Loucy (cell line): Measurements from ENCODE around the gene FNTB.

Experiments
- EZH2phosphoT487 ChIP-seq: fragments of 200-600 bp; IDR thresholded peaks from 2 replicates; pipeline ENCODE4 v1.6.1; 2018; ENCODE audit warnings: antibody characterized with exemption, mild to moderate bottlenecking, moderate library complexity, borderline replicate concordance
- TF ChIP-seq, protein P1 (sequence below): fragments of 200-600 bp; sonication (generic); conservative IDR thresholded peaks from 2 replicates; pipeline ENCODE4 v1.5.1; 2014; ENCODE audit warnings: mild to moderate bottlenecking, antibody characterized with exemption, low read length

DNA sequence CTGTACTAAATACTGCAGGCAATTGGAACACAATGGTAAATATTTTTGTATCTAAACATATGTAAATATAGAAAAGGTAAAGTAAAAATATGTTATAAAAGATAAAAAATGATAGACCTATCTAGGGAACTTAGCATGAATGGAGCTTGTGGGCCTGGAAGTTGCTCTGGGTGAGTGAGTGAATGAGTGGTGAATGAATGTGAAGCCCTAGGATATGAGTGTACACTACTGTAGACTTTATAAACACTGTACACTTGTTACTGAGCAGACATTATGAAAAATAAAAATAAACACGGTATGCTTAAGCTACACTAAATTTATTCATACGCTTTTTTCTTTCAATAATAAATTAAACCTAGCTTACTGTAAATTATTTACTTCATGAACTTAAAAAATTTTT lies 7.8 kb downstream of the FNTB start:
- TF ChIP-seq, protein P1, sequence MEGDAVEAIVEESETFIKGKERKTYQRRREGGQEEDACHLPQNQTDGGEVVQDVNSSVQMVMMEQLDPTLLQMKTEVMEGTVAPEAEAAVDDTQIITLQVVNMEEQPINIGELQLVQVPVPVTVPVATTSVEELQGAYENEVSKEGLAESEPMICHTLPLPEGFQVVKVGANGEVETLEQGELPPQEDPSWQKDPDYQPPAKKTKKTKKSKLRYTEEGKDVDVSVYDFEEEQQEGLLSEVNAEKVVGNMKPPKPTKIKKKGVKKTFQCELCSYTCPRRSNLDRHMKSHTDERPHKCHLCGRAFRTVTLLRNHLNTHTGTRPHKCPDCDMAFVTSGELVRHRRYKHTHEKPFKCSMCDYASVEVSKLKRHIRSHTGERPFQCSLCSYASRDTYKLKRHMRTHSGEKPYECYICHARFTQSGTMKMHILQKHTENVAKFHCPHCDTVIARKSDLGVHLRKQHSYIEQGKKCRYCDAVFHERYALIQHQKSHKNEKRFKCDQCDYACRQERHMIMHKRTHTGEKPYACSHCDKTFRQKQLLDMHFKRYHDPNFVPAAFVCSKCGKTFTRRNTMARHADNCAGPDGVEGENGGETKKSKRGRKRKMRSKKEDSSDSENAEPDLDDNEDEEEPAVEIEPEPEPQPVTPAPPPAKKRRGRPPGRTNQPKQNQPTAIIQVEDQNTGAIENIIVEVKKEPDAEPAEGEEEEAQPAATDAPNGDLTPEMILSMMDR, result no peak
- no peak for TF ChIP-seq EZH2phosphoT487
